ENCODE results near the gene ANKRD18A. TPM values are rescaled to one million over a fixed set of nuclear protein-coding genes. Genes with fewer than 3 reads are reported as not detected.

ANKRD18A gene
- total and polyA plus RNA-seq, 4 donors, result 0.05 to 0.25 (median 0.23) TPM; not detected in 1

- Histone ChIP-seq H3K27ac (ENCODE audit: low read depth in 1 of 2, low read length in 2 of 2) (no peak overlapping the region), H3K4me3 (ENCODE audit: low read depth in 1 of 3, low read length in 3 of 3) (no peak overlapping the region), H3K36me3 (ENCODE audit: control insufficient read depth in 4 of 4, insufficient read depth in 3 of 4, low read depth in 1 of 4, low read length in 3 of 4) (no peaks in the 10 kb centered on the region), H3K9ac (ENCODE audit: low read depth in 1 of 2, low read length in 2 of 2) (no peak overlapping the region), H3K4me1 (ENCODE audit: control insufficient read depth in 4 of 4, insufficient read depth in 4 of 4, low read length in 3 of 4) (no peaks in the 10 kb centered on the region), H3K9me3 (ENCODE audit: control insufficient read depth in 4 of 4, low read length in 3 of 4) (no peaks in the 10 kb centered on the region), H3K27me3 (ENCODE audit: control insufficient read depth in 4 of 4, insufficient read depth in 4 of 4, low read length in 3 of 4) (no peaks in the 10 kb centered on the region)
- DNase-seq (ENCODE audit: low spot score), result no peak
- WGBS, result 84% methylated on average over 4 of the region's 4 CpGs
- TF ChIP-seq RXRA (IDR thresholded peaks at IDR 0.05) (no peak), CTCF (IDR thresholded peaks at IDR 0.05; ENCODE audit: low read depth, low read length, missing input control) (no peak), JUND (IDR thresholded peaks at IDR 0.05) (no peak), YY1 (IDR thresholded peaks at IDR 0.05) (no peak), HNF4A (conservative IDR thresholded peaks at IDR 0.05) (no peak), NR2F2 (IDR thresholded peaks at IDR 0.05) (no peak), RAD21 (IDR thresholded peaks at IDR 0.05) (no peak), FOXA2 (IDR thresholded peaks at IDR 0.05) (no peak), TAF1 (conservative IDR thresholded peaks at IDR 0.05) (no peak), EGR1 (IDR thresholded peaks at IDR 0.05; ENCODE audit: low read depth in 2 of 2) (no peak)
These were observed 9.1 kb upstream of the ANKRD18A start for GRCh38 chr9:38629511-38629910.

- TF ChIP-seq, protein P1, sequence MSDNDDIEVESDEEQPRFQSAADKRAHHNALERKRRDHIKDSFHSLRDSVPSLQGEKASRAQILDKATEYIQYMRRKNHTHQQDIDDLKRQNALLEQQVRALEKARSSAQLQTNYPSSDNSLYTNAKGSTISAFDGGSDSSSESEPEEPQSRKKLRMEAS (IDR thresholded peaks at IDR 0.05), result no peak
- TF ChIP-seq FOXA2 (IDR thresholded peaks at IDR 0.05), result no peak
- TF ChIP-seq EGR1 (IDR thresholded peaks at IDR 0.05; ENCODE audit: low read depth in 2 of 2), result no peak
- no peak for TF ChIP-seq CTCF (IDR thresholded peaks at IDR 0.05; ENCODE audit: low read depth, low read length, missing input control)
- Histone ChIP-seq H3K27ac (ENCODE audit: low read depth in 1 of 2, low read length in 2 of 2) (no peak overlapping the region), H3K4me1 (ENCODE audit: control insufficient read depth in 4 of 4, insufficient read depth in 4 of 4, low read length in 3 of 4) (peaks cover 5 to 15% (median 11%) of the 10 kb centered on the region in 4 donors), H3K9ac (ENCODE audit: low read depth in 1 of 2, low read length in 2 of 2) (no peak overlapping the region), H3K36me3 (ENCODE audit: control insufficient read depth in 4 of 4, insufficient read depth in 3 of 4, low read depth in 1 of 4, low read length in 3 of 4) (no peaks in the 10 kb centered on the region), H3K4me3 (ENCODE audit: low read depth in 1 of 3, low read length in 3 of 3) (no peak overlapping the region), H3K9me3 (ENCODE audit: control insufficient read depth in 4 of 4, low read length in 3 of 4) (peaks cover 0 to 6% (median 3%) of the 10 kb centered on the region in 4 donors), H3K27me3 (ENCODE audit: control insufficient read depth in 4 of 4, insufficient read depth in 4 of 4, low read length in 3 of 4) (no peaks in the 10 kb centered on the region)
- no peak for DNase-seq (ENCODE audit: low spot score)
- 70% methylated on average over 2 of the region's 2 CpGs for WGBS
These were observed 5.6 kb upstream of the ANKRD18A start for GRCh38 chr9:38626006-38626405.

DNA sequence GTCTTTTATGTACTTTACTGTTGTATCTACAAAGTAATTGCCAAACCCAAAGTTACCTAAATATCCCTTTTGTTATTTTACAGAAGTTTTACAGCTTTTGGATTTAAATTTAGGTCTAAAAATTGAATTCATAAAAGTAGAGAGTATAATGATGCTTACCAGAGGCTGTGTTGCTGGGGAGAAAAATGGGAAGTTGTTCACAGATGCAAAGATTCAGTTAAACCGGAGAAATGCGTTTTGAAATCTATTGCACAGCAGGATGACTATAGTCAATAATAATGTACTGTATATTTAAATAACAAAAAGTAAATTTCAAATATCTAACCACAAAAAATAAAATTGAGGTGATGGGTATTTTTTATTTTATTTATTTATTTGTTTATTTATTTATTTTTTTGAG, 2.6 kb upstream of the ANKRD18A start:
- Histone ChIP-seq H3K27me3 (ENCODE audit: control insufficient read depth in 4 of 4, insufficient read depth in 4 of 4, low read length in 3 of 4) (no peaks in the 10 kb centered on the region), H3K27ac (ENCODE audit: low read depth in 1 of 2, low read length in 2 of 2) (no peak overlapping the region), H3K4me1 (ENCODE audit: control insufficient read depth in 4 of 4, insufficient read depth in 4 of 4, low read length in 3 of 4) (peaks cover 5 to 25% (median 18%) of the 10 kb centered on the region in 4 donors), H3K4me3 (ENCODE audit: low read depth in 1 of 3, low read length in 3 of 3) (no peak overlapping the region), H3K36me3 (ENCODE audit: control insufficient read depth in 4 of 4, insufficient read depth in 3 of 4, low read depth in 1 of 4, low read length in 3 of 4) (no peaks in the 10 kb centered on the region), H3K9me3 (ENCODE audit: control insufficient read depth in 4 of 4, low read length in 3 of 4) (peaks cover 0 to 6% (median 3%) of the 10 kb centered on the region in 4 donors), H3K9ac (ENCODE audit: low read depth in 1 of 2, low read length in 2 of 2) (no peak overlapping the region)
- 73% methylated on average over 2 of the region's 2 CpGs for WGBS
- DNase-seq (ENCODE audit: low spot score), result no peak
- TF ChIP-seq REST (IDR thresholded peaks at IDR 0.05) (no peak), RXRA (IDR thresholded peaks at IDR 0.05) (no peak), HNF4A (conservative IDR thresholded peaks at IDR 0.05) (no peak), ATF3 (IDR thresholded peaks at IDR 0.05) (no peak), FOXA1 (IDR thresholded peaks at IDR 0.05) (no peak), JUND (IDR thresholded peaks at IDR 0.05) (no peak), ZBTB33 (IDR thresholded peaks at IDR 0.05) (no peak), GABPA (IDR thresholded peaks at IDR 0.05 in 1 of 2, conservative IDR thresholded peaks at IDR 0.05 in 1 of 2) (no peak), SP1 (IDR thresholded peaks at IDR 0.05) (no peak), TAF1 (conservative IDR thresholded peaks at IDR 0.05) (no peak), FOXA2 (IDR thresholded peaks at IDR 0.05) (no peak), RAD21 (IDR thresholded peaks at IDR 0.05) (no peak)
- TF ChIP-seq, protein P1 (IDR thresholded peaks at IDR 0.05), result no peak
